ENCODE results near the gene NBL1. TPM values are rescaled to one million over a fixed set of nuclear protein-coding genes. Genes with fewer than 3 reads are reported as not detected.

Gene NBL1, protein sequence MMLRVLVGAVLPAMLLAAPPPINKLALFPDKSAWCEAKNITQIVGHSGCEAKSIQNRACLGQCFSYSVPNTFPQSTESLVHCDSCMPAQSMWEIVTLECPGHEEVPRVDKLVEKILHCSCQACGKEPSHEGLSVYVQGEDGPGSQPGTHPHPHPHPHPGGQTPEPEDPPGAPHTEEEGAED
- total RNA-seq, result 10 to 100 TPM; 32.0 to 32.3 TPM
- 9.6 to 13.7 reads per million in 2 donors for total RNA-seq

DNA sequence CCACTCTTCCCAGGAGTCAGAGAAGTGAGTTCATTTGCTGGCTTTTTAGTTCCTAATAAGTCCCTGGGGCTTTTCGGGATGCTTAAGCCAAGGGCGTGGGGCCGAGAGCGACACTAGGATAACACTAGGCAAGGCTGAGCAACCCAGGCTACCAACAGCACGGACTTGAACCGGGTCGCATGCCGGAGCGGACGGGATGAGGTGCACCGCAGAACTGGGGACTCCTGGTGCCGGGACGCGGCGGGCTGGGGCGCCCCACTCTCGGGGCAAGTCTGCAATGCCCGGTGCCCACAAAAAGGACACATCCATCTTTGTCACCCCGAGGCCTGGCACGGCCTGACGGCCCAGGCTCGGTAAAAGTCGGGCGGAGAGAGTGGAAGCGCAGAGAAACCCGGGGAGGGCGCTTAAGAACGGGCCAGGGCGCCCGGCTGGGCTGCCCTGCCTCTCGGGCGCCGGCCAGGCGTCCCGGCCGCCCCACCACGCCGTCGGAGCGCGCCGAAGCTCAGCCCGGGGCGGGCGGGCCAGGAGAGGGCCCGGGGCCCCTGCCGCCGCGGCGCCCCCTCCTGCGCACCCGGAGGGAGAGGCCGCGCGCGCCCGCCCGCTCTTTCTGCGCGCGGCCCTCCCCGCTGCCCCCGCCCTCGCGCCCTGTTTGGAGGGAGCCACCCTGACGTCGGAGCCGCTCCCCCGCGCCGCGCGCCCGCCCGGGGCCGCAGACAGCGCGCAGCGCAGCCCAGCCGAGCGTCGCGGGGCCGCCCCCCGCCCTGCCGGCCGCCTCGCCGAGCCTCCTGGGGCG is at the start of gene NBL1:
TSS of gene NBL1 (plus strand) at position 710 of the 793 bp plus-strand sequence. CDS start 10,720 bp downstream, outside the sequence.
- Mint-ChIP-seq H3K4me1 (peaks cover 28% of the 10 kb centered on the region), H3K27me3 (no peaks in the 10 kb centered on the region), H3K36me3 (ENCODE audit: low read depth) (peaks cover 3% of the 10 kb centered on the region), H3K27ac (peak within 1 kb of the TSS; percentile 92), H3K4me3 (peak within 1 kb of the TSS; percentile 100)
- peak; percentile 90 for ATAC-seq
- peak; percentile 64 to 75 (median 65) for DNase-seq
- H3K9me3 ChIP-seq (ENCODE audit: control insufficient read depth, low read length, poor library complexity, severe bottlenecking), result no peaks in the 10 kb centered on the region

- Mint-ChIP-seq H3K27me3 (no peaks in the 10 kb centered on the region), H3K4me1 (peaks cover 39% of the 10 kb centered on the region), H3K36me3 (ENCODE audit: low read depth) (peaks cover 7% of the 10 kb centered on the region), H3K27ac (peak overlapping the region; percentile 99), H3K4me3 (peak overlapping the region; percentile 96)
- ATAC-seq (no peak), DNase-seq (no peak)
- H3K9me3 ChIP-seq (ENCODE audit: control insufficient read depth, low read length, poor library complexity, severe bottlenecking), result no peaks in the 10 kb centered on the region
These were observed 47.9 kb upstream of the NBL1 start for GRCh38 chr1:19596065-19596713.

DNA sequence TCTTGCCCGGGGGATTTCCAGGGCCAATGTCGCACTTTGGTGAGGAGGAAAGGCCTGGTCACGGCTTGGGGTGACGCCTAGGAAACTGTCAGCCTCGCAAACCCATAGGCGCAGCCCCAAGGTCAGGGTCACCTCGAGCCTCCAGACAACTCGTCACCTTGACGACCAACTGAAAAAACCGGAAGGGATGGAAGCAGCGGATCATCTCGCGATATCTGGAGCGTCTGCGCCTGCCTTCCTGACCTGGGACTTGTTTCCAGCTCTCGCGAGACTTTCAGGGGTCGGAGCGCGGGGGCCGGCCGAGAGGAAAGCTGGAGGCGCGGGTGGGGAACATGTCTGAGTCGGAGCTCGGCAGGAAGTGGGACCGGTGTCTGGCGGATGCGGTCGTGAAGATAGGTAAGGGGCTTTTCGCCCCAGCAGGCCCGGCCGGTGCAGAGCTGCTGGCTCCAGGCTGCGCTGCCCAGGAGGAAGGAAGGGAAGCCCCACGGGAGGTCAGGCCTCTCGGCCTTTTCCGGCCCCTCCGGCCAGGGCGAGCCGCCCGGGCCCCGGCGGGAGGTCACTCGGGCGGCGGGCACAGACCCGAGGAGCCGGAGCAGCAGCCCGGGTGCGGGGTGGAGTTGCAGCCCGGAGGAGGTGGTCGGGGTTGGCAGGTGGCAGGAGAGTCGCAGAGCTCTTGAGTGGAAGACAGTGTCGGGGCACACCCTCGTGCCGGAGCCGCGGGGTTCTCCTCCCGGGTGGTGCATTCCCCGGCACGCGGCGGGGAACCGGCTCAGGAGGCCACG is 47.2 kb upstream of the NBL1 start:
- H3K9me3 ChIP-seq (ENCODE audit: control insufficient read depth, low read length, poor library complexity, severe bottlenecking), result no peaks in the 10 kb centered on the region
- peak; percentile 84 for ATAC-seq
- Mint-ChIP-seq H3K36me3 (ENCODE audit: low read depth) (peaks cover 7% of the 10 kb centered on the region), H3K27ac (peak overlapping the region; percentile 99), H3K4me3 (peak overlapping the region; percentile 96), H3K27me3 (no peaks in the 10 kb centered on the region), H3K4me1 (peaks cover 43% of the 10 kb centered on the region)
- DNase-seq, result peak; percentile 93 to 97 (median 95)

GRCh38 chr1:19597496-19598309 is 46.4 kb upstream of the NBL1 start:
- no peaks in the 10 kb centered on the region for H3K9me3 ChIP-seq (ENCODE audit: control insufficient read depth, low read length, poor library complexity, severe bottlenecking)
- H3K36me3 Mint-ChIP-seq (ENCODE audit: low read depth), result peaks cover 7% of the 10 kb centered on the region
- ATAC-seq, result peak; percentile 37
- peaks cover 48% of the 10 kb centered on the region for H3K4me1 Mint-ChIP-seq
- no peaks in the 10 kb centered on the region for H3K27me3 Mint-ChIP-seq
- no peak for DNase-seq
- H3K4me3 Mint-ChIP-seq, result peak overlapping the region; percentile 96
- H3K27ac Mint-ChIP-seq, result peak overlapping the region; percentile 99

GRCh38 chr1:19599810-19600209 is 44.3 kb upstream of the NBL1 start:
- no peaks in the 10 kb centered on the region for H3K9me3 ChIP-seq (ENCODE audit: control insufficient read depth, low read length, poor library complexity, severe bottlenecking)
- Mint-ChIP-seq H3K36me3 (ENCODE audit: low read depth) (peaks cover 9% of the 10 kb centered on the region), H3K27me3 (no peaks in the 10 kb centered on the region), H3K27ac (peak overlapping the region; percentile 99), H3K4me3 (peak overlapping the region; percentile 73), H3K4me1 (peaks cover 56% of the 10 kb centered on the region)
- ATAC-seq (no peak), DNase-seq (no peak)

DNA sequence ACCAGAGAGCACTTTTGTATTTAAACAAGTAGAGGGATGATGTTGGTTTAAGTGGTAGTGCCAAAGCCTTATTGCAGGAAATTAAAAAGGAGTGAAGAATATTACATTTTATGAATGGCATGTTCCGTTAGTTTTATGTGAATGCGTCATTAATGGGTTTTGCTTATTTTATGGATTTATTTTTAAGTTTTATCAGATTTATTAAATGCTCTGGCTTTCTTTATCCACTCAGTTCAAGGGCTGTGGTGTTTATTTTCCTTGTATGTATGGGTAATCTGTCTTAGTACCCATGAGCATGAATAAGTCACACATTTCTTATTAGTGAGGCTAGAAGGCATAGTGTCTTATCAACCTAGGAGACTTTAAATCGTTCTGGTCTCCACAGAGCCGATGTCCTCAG is 41.6 kb upstream of the NBL1 start:
- H3K9me3 ChIP-seq (ENCODE audit: control insufficient read depth, low read length, poor library complexity, severe bottlenecking), result no peaks in the 10 kb centered on the region
- Mint-ChIP-seq H3K27me3 (no peaks in the 10 kb centered on the region), H3K4me3 (no peak overlapping the region), H3K36me3 (ENCODE audit: low read depth) (peaks cover 6% of the 10 kb centered on the region), H3K27ac (peak overlapping the region; percentile 99), H3K4me1 (peaks cover 59% of the 10 kb centered on the region)
- ATAC-seq (no peak), DNase-seq (no peak)

DNA sequence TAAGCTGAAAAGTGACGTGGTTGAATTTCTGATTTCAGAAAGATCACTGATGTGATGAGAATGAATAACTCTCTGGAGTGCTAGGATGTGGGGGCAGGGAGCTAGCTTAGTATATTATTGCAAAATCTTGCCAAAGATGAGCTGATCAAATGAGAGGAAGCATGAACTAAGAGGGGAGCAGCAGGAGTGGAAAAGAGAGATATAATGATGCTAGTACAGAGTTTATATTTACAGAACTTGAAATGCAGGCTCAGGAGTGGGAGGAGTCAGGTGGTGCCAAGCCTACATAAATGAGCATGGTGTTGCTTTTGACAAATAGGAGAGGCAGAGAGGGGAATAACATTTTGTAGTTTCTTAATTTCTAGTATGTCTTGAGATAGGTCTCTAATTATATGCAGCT is 38.1 kb upstream of the NBL1 start:
- no peaks in the 10 kb centered on the region for H3K9me3 ChIP-seq (ENCODE audit: control insufficient read depth, low read length, poor library complexity, severe bottlenecking)
- peak overlapping the region; percentile 72 for H3K4me3 Mint-ChIP-seq
- peak; percentile 30 for ATAC-seq
- no peak for DNase-seq
- H3K27me3 Mint-ChIP-seq, result no peaks in the 10 kb centered on the region
- peaks cover 2% of the 10 kb centered on the region for H3K36me3 Mint-ChIP-seq (ENCODE audit: low read depth)
- peak overlapping the region; percentile 94 for H3K27ac Mint-ChIP-seq
- H3K4me1 Mint-ChIP-seq, result peaks cover 41% of the 10 kb centered on the region

- Mint-ChIP-seq H3K4me1 (peaks cover 36% of the 10 kb centered on the region), H3K27me3 (no peaks in the 10 kb centered on the region), H3K27ac (peak overlapping the region; percentile 94), H3K4me3 (peak overlapping the region; percentile 72), H3K36me3 (ENCODE audit: low read depth) (peaks cover 2% of the 10 kb centered on the region)
- no peaks in the 10 kb centered on the region for H3K9me3 ChIP-seq (ENCODE audit: control insufficient read depth, low read length, poor library complexity, severe bottlenecking)
- peak; percentile 91 for ATAC-seq
- peak; percentile 16 to 47 (median 27) for DNase-seq
These were observed 37.1 kb upstream of the NBL1 start for GRCh38 chr1:19606817-19607642.

- H3K27ac Mint-ChIP-seq, result peak overlapping the region; percentile 94
These were observed 35.9 kb upstream of the NBL1 start for GRCh38 chr1:19608232-19608631.

GRCh38 chr1:19610282-19610981 is 33.7 kb upstream of the NBL1 start:
- DNase-seq, result no peak
- no peaks in the 10 kb centered on the region for H3K27me3 Mint-ChIP-seq
- ATAC-seq, result no peak
- H3K36me3 Mint-ChIP-seq (ENCODE audit: low read depth), result peaks cover 8% of the 10 kb centered on the region
- H3K27ac Mint-ChIP-seq, result peak overlapping the region; percentile 34
- H3K4me3 Mint-ChIP-seq, result no peak overlapping the region
- no peaks in the 10 kb centered on the region for H3K9me3 ChIP-seq (ENCODE audit: control insufficient read depth, low read length, poor library complexity, severe bottlenecking)
- H3K4me1 Mint-ChIP-seq, result peaks cover 39% of the 10 kb centered on the region

More at GRCh38 chr1:19608232-19608631, 35.9 kb upstream of the NBL1 start:
- peaks cover 4% of the 10 kb centered on the region for H3K36me3 Mint-ChIP-seq (ENCODE audit: low read depth)
- no peak overlapping the region for H3K4me3 Mint-ChIP-seq
- peaks cover 38% of the 10 kb centered on the region for H3K4me1 Mint-ChIP-seq
- DNase-seq (no peak), ATAC-seq (no peak)
- H3K27me3 Mint-ChIP-seq, result no peaks in the 10 kb centered on the region
- no peaks in the 10 kb centered on the region for H3K9me3 ChIP-seq (ENCODE audit: control insufficient read depth, low read length, poor library complexity, severe bottlenecking)

- DNase-seq, result no peak
- ATAC-seq, result no peak
- Mint-ChIP-seq H3K27me3 (no peaks in the 10 kb centered on the region), H3K4me3 (no peak overlapping the region), H3K4me1 (peaks cover 35% of the 10 kb centered on the region), H3K36me3 (ENCODE audit: low read depth) (peaks cover 8% of the 10 kb centered on the region), H3K27ac (no peak overlapping the region)
- no peaks in the 10 kb centered on the region for H3K9me3 ChIP-seq (ENCODE audit: control insufficient read depth, low read length, poor library complexity, severe bottlenecking)
These were observed 31.6 kb upstream of the NBL1 start for GRCh38 chr1:19612530-19612929.
